ENCODE data around the gene BBIP1.

Gene BBIP1

GRCh38 chr10:110872145-110872983 is 46.6 kb downstream of the BBIP1 start:
- ATAC-seq (ENCODE audit: insufficient read depth, low read depth), result peak; percentile 79
- H3K79me2 ChIP-seq (ENCODE audit: insufficient read depth, low read length), result peaks cover 40% of the 10 kb centered on the region
- H3K4me3 ChIP-seq (ENCODE audit: low read depth in 1 of 2, low read length in 2 of 2), result peak overlapping the region; percentile 79 to 81
- H3K4me2 ChIP-seq (ENCODE audit: insufficient read depth, low read length), result peak overlapping the region; percentile 88
- H3K27me3 ChIP-seq (ENCODE audit: insufficient read depth, low read length, poor library complexity), result no peaks in the 10 kb centered on the region
- H2AFZ ChIP-seq (ENCODE audit: low read depth, low read length), result peak overlapping the region; percentile 61
- TF ChIP-seq EZH2 (IDR thresholded peaks at IDR 0.05; ENCODE audit: borderline replicate concordance, low read depth, low read length, severe bottlenecking) (no peak), CTCF (IDR thresholded peaks at IDR 0.05; ENCODE audit: borderline replicate concordance, extremely low read depth, low read length, poor library complexity, severe bottlenecking) (peak; percentile 38)
- H3K27ac ChIP-seq (ENCODE audit: low read length), result peak overlapping the region; percentile 99
- no peaks in the 10 kb centered on the region for H4K20me1 ChIP-seq (ENCODE audit: insufficient read depth, low read length)
- no peaks in the 10 kb centered on the region for H3K9me3 ChIP-seq (ENCODE audit: insufficient read depth, low read length, severe bottlenecking)
- H3K9ac ChIP-seq (ENCODE audit: low read depth, low read length), result peak overlapping the region; percentile 86
- peaks cover 33% of the 10 kb centered on the region for H3K4me1 ChIP-seq (ENCODE audit: insufficient read depth, low read length)
- peak; percentile 87 for DNase-seq
- peaks cover 8% of the 10 kb centered on the region for H3K36me3 ChIP-seq (ENCODE audit: insufficient read depth, low read length)

- Histone ChIP-seq H3K4me3 (ENCODE audit: low read depth in 1 of 2, low read length in 2 of 2) (peak within 1 kb of the TSS; percentile 79 to 81), H3K4me2 (ENCODE audit: insufficient read depth, low read length) (peak within 1 kb of the TSS; percentile 88), H3K9ac (ENCODE audit: low read depth, low read length) (peak within 1 kb of the TSS; percentile 86), H3K27me3 (ENCODE audit: insufficient read depth, low read length, poor library complexity) (no peaks in the 10 kb centered on the region), H2AFZ (ENCODE audit: low read depth, low read length) (peak within 1 kb of the TSS; percentile 97), H3K4me1 (ENCODE audit: insufficient read depth, low read length) (peaks cover 33% of the 10 kb centered on the region), H3K36me3 (ENCODE audit: insufficient read depth, low read length) (peaks cover 4% of the 10 kb centered on the region; the same call in 1 of the 2 replicates), H3K27ac (ENCODE audit: low read length) (peak within 1 kb of the TSS; percentile 99), H3K9me3 (ENCODE audit: insufficient read depth, low read length, severe bottlenecking) (no peaks in the 10 kb centered on the region), H3K79me2 (ENCODE audit: insufficient read depth, low read length) (peaks cover 37% of the 10 kb centered on the region), H4K20me1 (ENCODE audit: insufficient read depth, low read length) (no peaks in the 10 kb centered on the region)
- ATAC-seq (ENCODE audit: insufficient read depth, low read depth) (peak; percentile 80), DNase-seq (peak; percentile 98)
- TF ChIP-seq CTCF (IDR thresholded peaks at IDR 0.05; ENCODE audit: borderline replicate concordance, extremely low read depth, low read length, poor library complexity, severe bottlenecking) (no peak), EZH2 (IDR thresholded peaks at IDR 0.05; ENCODE audit: borderline replicate concordance, low read depth, low read length, severe bottlenecking) (no peak)
These were observed 47.5 kb downstream of the BBIP1 start, which contains the start of gene PDCD4 for GRCh38 chr10:110871298-110872084. TSS of gene PDCD4 (plus strand) at chr10:110871928. CDS start at chr10:110876028, 4,100 bp downstream.

GRCh38 chr10:110870823-110871297 is 48.1 kb downstream of the BBIP1 start:
- H3K79me2 ChIP-seq (ENCODE audit: insufficient read depth, low read length), result peaks cover 30% of the 10 kb centered on the region
- H3K4me3 ChIP-seq (ENCODE audit: low read depth in 1 of 2, low read length in 2 of 2), result peak overlapping the region; percentile 79 to 81; a peak in 3 of 4 replicates
- peak overlapping the region; percentile 99 for H3K27ac ChIP-seq (ENCODE audit: low read length)
- peaks cover 1% of the 10 kb centered on the region; the same call in 1 of the 2 replicates for H3K36me3 ChIP-seq (ENCODE audit: insufficient read depth, low read length)
- peak overlapping the region; percentile 86 for H3K9ac ChIP-seq (ENCODE audit: low read depth, low read length)
- H3K9me3 ChIP-seq (ENCODE audit: insufficient read depth, low read length, severe bottlenecking), result no peaks in the 10 kb centered on the region
- H4K20me1 ChIP-seq (ENCODE audit: insufficient read depth, low read length), result no peaks in the 10 kb centered on the region
- peak overlapping the region; percentile 97 for H2AFZ ChIP-seq (ENCODE audit: low read depth, low read length)
- H3K27me3 ChIP-seq (ENCODE audit: insufficient read depth, low read length, poor library complexity), result no peaks in the 10 kb centered on the region
- H3K4me2 ChIP-seq (ENCODE audit: insufficient read depth, low read length), result peak overlapping the region; percentile 88
- peaks cover 33% of the 10 kb centered on the region for H3K4me1 ChIP-seq (ENCODE audit: insufficient read depth, low read length)
- TF ChIP-seq EZH2 (IDR thresholded peaks at IDR 0.05; ENCODE audit: borderline replicate concordance, low read depth, low read length, severe bottlenecking) (no peak), CTCF (IDR thresholded peaks at IDR 0.05; ENCODE audit: borderline replicate concordance, extremely low read depth, low read length, poor library complexity, severe bottlenecking) (no peak)
- ATAC-seq (ENCODE audit: insufficient read depth, low read depth) (no peak), DNase-seq (no peak)

Data from DND-41 (cell line).